Activated naive CD8-positive, alpha-beta T cell (primary cell): ENCODE data around the gene SLCO6A1.

Experiments
- H3K27ac Mint-ChIP-seq: one replicate; pipeline ENCODE4 v1.8.0; 2021; ENCODE audit warnings: mixed read lengths
- H3K27me3 Mint-ChIP-seq: one replicate; pipeline ENCODE4 v1.8.0; 2021; ENCODE audit warnings: mixed read lengths
- H3K36me3 Mint-ChIP-seq: one replicate; pipeline ENCODE4 v1.8.0; 2021; ENCODE audit warnings: mixed read lengths
- H3K4me1 Mint-ChIP-seq: one replicate; pipeline ENCODE4 v1.8.0; 2021; ENCODE audit warnings: low read depth, mixed read lengths
- H3K4me3 Mint-ChIP-seq: one replicate; pipeline ENCODE4 v1.8.0; 2021; ENCODE audit warnings: mild to moderate bottlenecking, mixed read lengths
- H3K9me3 Mint-ChIP-seq: one replicate; pipeline ENCODE4 v1.8.0; 2021; ENCODE audit warnings: low read depth, mixed read lengths

The SLCO6A1 gene

GRCh38 chr5:102498271-102499034 lies at the start of gene SLCO6A1:
TSS of gene SLCO6A1 (minus strand) at chr5:102499001. CDS start at chr5:102498844, 157 bp downstream.
- Mint-ChIP-seq H3K27ac (no peak within 1 kb of the TSS), H3K9me3 (no peaks in the 10 kb centered on the region), H3K4me1 (no peaks in the 10 kb centered on the region), H3K36me3 (no peaks in the 10 kb centered on the region), H3K4me3 (no peak within 1 kb of the TSS), H3K27me3 (no peaks in the 10 kb centered on the region)

GRCh38 chr5:102547141-102548035 lies 48.6 kb upstream of the SLCO6A1 start:
- H3K4me3 Mint-ChIP-seq, result no peak overlapping the region
- no peaks in the 10 kb centered on the region for H3K36me3 Mint-ChIP-seq
- peaks cover 5% of the 10 kb centered on the region for H3K9me3 Mint-ChIP-seq

GRCh38 chr5:102545175-102545574 lies 46.4 kb upstream of the SLCO6A1 start:
- H3K27ac Mint-ChIP-seq, result no peak overlapping the region
- H3K4me1 Mint-ChIP-seq, result no peaks in the 10 kb centered on the region

More at GRCh38 chr5:102547141-102548035, 48.6 kb upstream of the SLCO6A1 start:
- H3K27me3 Mint-ChIP-seq, result peaks cover 10% of the 10 kb centered on the region
- no peaks in the 10 kb centered on the region for H3K4me1 Mint-ChIP-seq
- H3K27ac Mint-ChIP-seq, result no peak overlapping the region

GRCh38 chr5:102542057-102542456 lies 43.3 kb upstream of the SLCO6A1 start:
- H3K9me3 Mint-ChIP-seq, result no peaks in the 10 kb centered on the region
- no peak overlapping the region for H3K27ac Mint-ChIP-seq

More at GRCh38 chr5:102545175-102545574, 46.4 kb upstream of the SLCO6A1 start:
- Mint-ChIP-seq H3K4me3 (no peak overlapping the region), H3K36me3 (no peaks in the 10 kb centered on the region), H3K9me3 (peaks cover 5% of the 10 kb centered on the region), H3K27me3 (peaks cover 9% of the 10 kb centered on the region)

GRCh38 chr5:102539996-102540728 lies 41.4 kb upstream of the SLCO6A1 start:
- Mint-ChIP-seq H3K9me3 (no peaks in the 10 kb centered on the region), H3K27ac (no peak overlapping the region)

More at GRCh38 chr5:102542057-102542456, 43.3 kb upstream of the SLCO6A1 start:
- Mint-ChIP-seq H3K27me3 (no peaks in the 10 kb centered on the region), H3K4me3 (no peak overlapping the region), H3K4me1 (no peaks in the 10 kb centered on the region), H3K36me3 (no peaks in the 10 kb centered on the region)

GRCh38 chr5:102539562-102539961 lies 40.8 kb upstream of the SLCO6A1 start:
- Mint-ChIP-seq H3K4me1 (no peaks in the 10 kb centered on the region), H3K9me3 (no peaks in the 10 kb centered on the region), H3K27ac (no peak overlapping the region), H3K36me3 (no peaks in the 10 kb centered on the region), H3K27me3 (no peaks in the 10 kb centered on the region), H3K4me3 (no peak overlapping the region)

More at GRCh38 chr5:102539996-102540728, 41.4 kb upstream of the SLCO6A1 start:
- no peak overlapping the region for H3K4me3 Mint-ChIP-seq
- H3K36me3 Mint-ChIP-seq, result no peaks in the 10 kb centered on the region
- no peaks in the 10 kb centered on the region for H3K27me3 Mint-ChIP-seq
- H3K4me1 Mint-ChIP-seq, result no peaks in the 10 kb centered on the region

- Mint-ChIP-seq H3K27ac (no peak overlapping the region), H3K9me3 (no peaks in the 10 kb centered on the region), H3K4me3 (no peak overlapping the region), H3K36me3 (no peaks in the 10 kb centered on the region), H3K27me3 (no peaks in the 10 kb centered on the region), H3K4me1 (no peaks in the 10 kb centered on the region)
These were observed 38.2 kb upstream of the SLCO6A1 start for GRCh38 chr5:102537011-102537410.

- H3K27ac Mint-ChIP-seq, result no peak overlapping the region
- no peaks in the 10 kb centered on the region for H3K4me1 Mint-ChIP-seq
- H3K36me3 Mint-ChIP-seq, result no peaks in the 10 kb centered on the region
- H3K4me3 Mint-ChIP-seq, result no peak overlapping the region
- H3K9me3 Mint-ChIP-seq, result no peaks in the 10 kb centered on the region
- H3K27me3 Mint-ChIP-seq, result no peaks in the 10 kb centered on the region
These were observed 37.6 kb upstream of the SLCO6A1 start for GRCh38 chr5:102536323-102536928.

- H3K9me3 Mint-ChIP-seq, result no peaks in the 10 kb centered on the region
- no peaks in the 10 kb centered on the region for H3K4me1 Mint-ChIP-seq
- H3K36me3 Mint-ChIP-seq, result no peaks in the 10 kb centered on the region
- H3K27ac Mint-ChIP-seq, result no peak overlapping the region
- H3K27me3 Mint-ChIP-seq, result peaks cover 2% of the 10 kb centered on the region
- H3K4me3 Mint-ChIP-seq, result no peak overlapping the region
These were observed 33.3 kb upstream of the SLCO6A1 start for GRCh38 chr5:102532123-102532522.

- Mint-ChIP-seq H3K36me3 (no peaks in the 10 kb centered on the region), H3K27me3 (peaks cover 2% of the 10 kb centered on the region), H3K9me3 (no peaks in the 10 kb centered on the region), H3K4me3 (no peak overlapping the region), H3K27ac (no peak overlapping the region), H3K4me1 (no peaks in the 10 kb centered on the region)
These were observed 32.7 kb upstream of the SLCO6A1 start for GRCh38 chr5:102531506-102531905.

GRCh38 chr5:102529447-102529846 lies 30.6 kb upstream of the SLCO6A1 start:
- peaks cover 2% of the 10 kb centered on the region for H3K9me3 Mint-ChIP-seq
- H3K4me1 Mint-ChIP-seq, result no peaks in the 10 kb centered on the region
- H3K36me3 Mint-ChIP-seq, result no peaks in the 10 kb centered on the region
- peaks cover 3% of the 10 kb centered on the region for H3K27me3 Mint-ChIP-seq
- H3K4me3 Mint-ChIP-seq, result no peak overlapping the region
- no peak overlapping the region for H3K27ac Mint-ChIP-seq

- H3K27me3 Mint-ChIP-seq, result peaks cover 4% of the 10 kb centered on the region
- H3K4me1 Mint-ChIP-seq, result no peaks in the 10 kb centered on the region
- no peaks in the 10 kb centered on the region for H3K36me3 Mint-ChIP-seq
- H3K4me3 Mint-ChIP-seq, result no peak overlapping the region
- H3K27ac Mint-ChIP-seq, result no peak overlapping the region
- H3K9me3 Mint-ChIP-seq, result peaks cover 6% of the 10 kb centered on the region
These were observed 30.2 kb upstream of the SLCO6A1 start for GRCh38 chr5:102529031-102529430.

GRCh38 chr5:102528600-102528999 lies 29.8 kb upstream of the SLCO6A1 start:
- Mint-ChIP-seq H3K27me3 (peaks cover 4% of the 10 kb centered on the region), H3K9me3 (peaks cover 8% of the 10 kb centered on the region), H3K36me3 (no peaks in the 10 kb centered on the region), H3K4me3 (no peak overlapping the region), H3K4me1 (no peaks in the 10 kb centered on the region), H3K27ac (no peak overlapping the region)

GRCh38 chr5:102527547-102527946 lies 28.7 kb upstream of the SLCO6A1 start:
- Mint-ChIP-seq H3K4me3 (no peak overlapping the region), H3K4me1 (no peaks in the 10 kb centered on the region)

More at GRCh38 chr5:102527547-102527946, 28.7 kb upstream of the SLCO6A1 start:
- peaks cover 4% of the 10 kb centered on the region for H3K27me3 Mint-ChIP-seq
- H3K27ac Mint-ChIP-seq, result no peak overlapping the region
- no peaks in the 10 kb centered on the region for H3K36me3 Mint-ChIP-seq
- peaks cover 8% of the 10 kb centered on the region for H3K9me3 Mint-ChIP-seq
